Erythroblast (primary cell): ENCODE data around the gene ZPBP2.

Source experiments
- GATA1 ChIP-seq: IDR thresholded peaks from 2 replicates; pipeline ENCODE4 v1.6.1; 2011; ENCODE audit warnings: low read depth, mild to moderate bottlenecking, control low read depth, low read length, moderate library complexity
- POLR2A ChIP-seq: IDR thresholded peaks from 2 replicates; pipeline ENCODE4 v1.6.1; 2011; ENCODE audit warnings: mild to moderate bottlenecking, low read length

GRCh38 chr17:39923230-39923629, 55.2 kb downstream of the ZPBP2 start:
- TF ChIP-seq POLR2A (no peak), GATA1 (no peak)
